Glomerular visceral epithelial cell (primary cell): ENCODE measurements around the gene BRSK1.

ENCODE experiments used
- DNase-seq: peaks from one replicate; pipeline ENCODE4 v3.0.0-alpha.2; 2016; ENCODE audit errors: extremely low spot score

Gene BRSK1

DNA sequence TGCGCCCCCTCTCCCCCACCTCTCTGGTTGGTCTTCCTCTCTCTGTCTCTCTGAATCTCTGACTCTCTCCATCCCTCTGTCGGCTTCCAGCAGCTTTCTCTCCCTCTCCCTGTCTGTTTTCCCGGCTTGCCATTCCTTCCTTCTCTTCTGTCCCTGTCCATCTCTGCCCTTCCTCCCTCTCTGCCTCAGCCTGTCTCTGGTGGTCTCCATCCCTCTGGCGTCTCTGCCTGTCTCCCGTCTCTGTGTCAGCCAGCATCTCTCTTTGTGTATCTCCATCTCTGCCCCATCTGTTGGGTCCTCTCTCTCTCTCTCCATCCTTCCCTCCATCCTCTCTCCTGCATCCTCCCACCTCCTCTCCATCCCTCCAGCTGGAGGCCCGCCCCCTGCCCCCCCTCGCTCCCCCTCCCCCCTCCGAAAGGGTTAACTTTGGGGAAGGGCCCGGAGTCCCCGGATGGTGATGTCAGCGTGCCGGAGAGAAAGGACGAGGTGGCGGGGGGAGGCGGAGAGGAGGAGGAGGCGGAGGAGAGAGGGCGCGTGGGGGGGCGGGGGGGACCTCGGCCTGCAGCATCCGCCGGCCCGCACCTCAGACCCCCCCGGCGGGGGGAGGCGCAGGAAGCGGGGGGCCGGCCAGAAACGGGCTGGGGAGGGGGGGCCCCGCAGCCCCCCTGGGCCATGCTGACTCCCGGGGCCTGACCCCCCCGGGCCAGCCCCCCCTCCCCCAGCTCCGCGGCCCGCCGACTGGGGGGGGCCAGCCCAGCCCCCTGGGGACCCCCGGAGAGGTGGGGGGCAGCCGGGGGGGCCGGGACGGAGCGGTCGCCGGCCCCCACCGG is at the start of gene BRSK1:
Gene BRSK1 (plus strand): TSS at position 450 of the 830 bp plus-strand sequence. CDS start 446 bp downstream, outside the sequence.
- DNase-seq: peak; percentile 60

DNA sequence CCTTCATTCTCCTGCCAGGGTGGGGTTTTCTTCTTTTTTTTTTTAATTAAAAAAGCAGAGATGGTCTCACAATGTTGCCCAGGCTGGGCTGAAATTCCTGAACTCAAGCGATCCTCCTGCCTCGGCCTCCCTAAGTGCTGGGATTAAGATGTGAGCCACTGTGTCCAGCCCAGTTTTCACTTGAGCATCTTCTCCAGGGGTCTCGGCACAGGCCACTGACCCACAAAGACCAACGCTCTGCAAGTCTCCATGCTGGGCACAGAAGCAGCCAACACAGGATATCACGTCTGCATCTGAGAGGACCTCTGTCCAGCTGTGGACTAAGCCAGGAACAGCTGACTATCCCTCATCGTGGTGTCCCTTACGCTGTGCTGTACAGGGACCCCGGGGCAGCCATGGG is 45.8 kb upstream of the BRSK1 start:
- no peak for DNase-seq

- DNase-seq: no peak
Observed at GRCh38 chr19:55239004-55239403, 44.8 kb upstream of the BRSK1 start.

- no peak for DNase-seq
Observed at GRCh38 chr19:55240713-55241020, 43.1 kb upstream of the BRSK1 start.

- no peak for DNase-seq
Observed at GRCh38 chr19:55241143-55241934, 42.5 kb upstream of the BRSK1 start.

- DNase-seq: no peak
Observed at GRCh38 chr19:55241935-55242464, 41.8 kb upstream of the BRSK1 start.

GRCh38 chr19:55242517-55242916 is 41.3 kb upstream of the BRSK1 start:
- no peak for DNase-seq

GRCh38 chr19:55244004-55244680 is 39.7 kb upstream of the BRSK1 start:
- DNase-seq: no peak

DNA sequence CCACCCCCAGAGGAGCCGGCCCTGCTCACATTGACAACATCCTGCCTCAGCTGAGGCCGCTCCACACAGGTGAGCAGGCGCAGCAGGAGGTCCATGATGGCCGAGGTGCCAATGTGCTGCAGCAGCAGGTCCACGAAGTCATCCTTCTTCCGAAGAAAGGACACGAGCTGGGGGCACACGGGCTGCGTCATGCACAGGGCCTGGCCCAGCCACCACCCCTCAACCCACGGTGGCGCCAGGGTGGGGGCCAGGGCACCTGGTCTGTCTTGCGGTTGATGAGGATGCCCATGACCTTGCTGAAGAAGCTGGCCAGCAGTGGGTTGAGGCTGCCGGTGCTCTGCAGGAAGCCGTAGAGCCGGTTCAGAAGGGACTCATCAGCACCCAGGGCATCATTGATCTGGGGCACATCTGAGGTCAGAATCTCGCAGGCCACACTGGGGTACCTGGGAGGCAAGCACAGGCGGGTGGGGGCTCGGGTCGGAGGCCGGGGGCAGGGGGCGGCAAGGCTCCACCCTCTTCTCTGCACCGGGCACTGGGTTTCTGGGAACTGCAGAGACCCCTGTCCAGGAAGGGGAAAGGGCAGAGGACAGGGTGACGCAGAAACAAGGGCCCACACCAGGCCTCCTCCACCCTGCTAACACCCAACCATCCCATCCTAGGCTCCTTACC is 38.4 kb upstream of the BRSK1 start:
- no peak for DNase-seq

DNA sequence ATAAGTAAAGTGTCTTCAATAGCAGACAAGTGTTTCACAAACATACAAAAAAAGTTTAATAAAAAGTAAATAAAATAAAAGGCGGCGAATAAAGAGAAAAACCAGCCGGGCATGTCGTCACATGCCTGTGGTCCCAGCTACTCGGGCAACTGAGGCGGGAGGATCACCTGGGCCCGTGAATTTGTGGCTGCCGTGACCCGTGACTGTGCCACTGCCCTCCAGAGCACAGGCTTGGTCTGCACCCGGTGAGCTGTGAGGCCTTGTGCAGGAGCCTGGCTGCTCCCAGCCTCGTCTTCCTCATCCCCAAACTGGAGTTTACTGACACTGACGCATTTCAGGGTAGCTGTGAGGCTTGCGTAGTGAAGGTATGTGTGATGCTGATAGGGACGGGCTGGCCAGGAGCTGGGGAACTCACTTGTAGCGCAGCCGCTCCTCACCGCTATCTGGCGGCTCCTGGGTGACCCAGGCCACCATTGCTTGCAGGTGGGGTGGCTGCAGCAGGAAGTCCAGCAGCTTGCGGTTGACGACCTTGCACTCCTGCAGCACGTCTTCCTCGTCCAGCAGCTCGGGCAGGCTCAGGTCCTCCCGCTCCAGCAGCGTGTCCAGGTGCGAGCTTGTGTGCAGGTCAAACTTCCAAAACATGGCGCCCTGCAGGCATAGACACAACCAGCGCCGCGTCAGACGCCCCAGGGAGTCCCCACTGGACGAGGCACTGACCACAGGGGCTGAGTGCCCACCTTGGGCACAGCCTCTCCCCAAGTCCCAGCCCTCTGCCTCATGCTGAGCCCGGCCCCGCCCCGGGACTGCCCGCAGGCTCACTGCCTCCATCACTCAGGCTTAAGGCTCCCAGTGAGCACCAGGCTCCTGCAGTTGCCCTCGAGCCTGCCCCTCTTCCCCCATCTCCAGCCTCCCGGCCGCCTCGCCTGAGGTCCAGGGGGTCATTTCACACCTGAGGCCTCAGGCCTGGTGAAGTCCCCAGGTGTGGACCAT is 37.0 kb upstream of the BRSK1 start:
- no peak for DNase-seq

- peak; percentile 80 for DNase-seq
Observed at GRCh38 chr19:55247621-55248099, 36.1 kb upstream of the BRSK1 start.

GRCh38 chr19:55248166-55248675 is 35.6 kb upstream of the BRSK1 start:
- no peak for DNase-seq

- no peak for DNase-seq
Observed at GRCh38 chr19:55248704-55249103, 35.1 kb upstream of the BRSK1 start.

GRCh38 chr19:55249841-55250240 is 34.0 kb upstream of the BRSK1 start:
- no peak for DNase-seq

DNA sequence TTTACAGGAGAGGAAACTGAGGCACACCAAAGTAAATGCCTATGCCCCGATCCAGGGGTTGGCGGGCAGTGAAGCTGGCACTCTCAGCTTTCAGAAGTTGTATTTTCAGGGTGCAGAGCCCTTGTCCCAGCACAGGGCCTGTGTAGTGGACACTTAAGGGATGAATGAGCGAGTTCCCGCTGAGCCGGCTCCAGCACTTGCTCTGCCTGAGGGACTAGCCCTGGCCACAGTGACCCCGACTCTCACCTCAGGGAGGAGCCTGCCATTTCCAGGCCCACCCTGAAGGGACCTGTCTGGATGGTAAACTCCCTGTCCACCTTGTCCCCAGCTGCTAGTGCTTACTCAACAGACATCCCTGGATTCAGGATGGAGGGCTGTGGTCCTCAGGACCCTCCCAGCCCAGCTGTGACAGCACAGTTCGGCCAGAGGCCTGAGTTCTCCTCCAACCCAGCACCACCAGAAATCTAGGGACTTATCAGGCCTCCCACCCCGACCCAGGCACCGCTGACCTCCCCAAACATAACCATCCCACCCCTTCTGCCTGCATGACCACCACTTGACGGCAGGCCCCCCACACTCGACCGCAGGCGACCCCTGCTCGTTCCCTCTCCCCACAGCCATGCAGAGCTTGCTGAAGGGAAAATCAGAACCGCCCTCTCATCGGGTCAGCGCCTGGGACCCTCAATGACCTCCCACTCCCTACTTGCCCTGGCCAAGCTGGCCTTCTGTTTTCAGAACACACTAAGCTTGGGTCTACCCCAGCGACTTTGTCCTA is 33.3 kb upstream of the BRSK1 start:
- DNase-seq: no peak

- peak; percentile 88 for DNase-seq
Observed at GRCh38 chr19:55251341-55252081, 32.3 kb upstream of the BRSK1 start.

DNA sequence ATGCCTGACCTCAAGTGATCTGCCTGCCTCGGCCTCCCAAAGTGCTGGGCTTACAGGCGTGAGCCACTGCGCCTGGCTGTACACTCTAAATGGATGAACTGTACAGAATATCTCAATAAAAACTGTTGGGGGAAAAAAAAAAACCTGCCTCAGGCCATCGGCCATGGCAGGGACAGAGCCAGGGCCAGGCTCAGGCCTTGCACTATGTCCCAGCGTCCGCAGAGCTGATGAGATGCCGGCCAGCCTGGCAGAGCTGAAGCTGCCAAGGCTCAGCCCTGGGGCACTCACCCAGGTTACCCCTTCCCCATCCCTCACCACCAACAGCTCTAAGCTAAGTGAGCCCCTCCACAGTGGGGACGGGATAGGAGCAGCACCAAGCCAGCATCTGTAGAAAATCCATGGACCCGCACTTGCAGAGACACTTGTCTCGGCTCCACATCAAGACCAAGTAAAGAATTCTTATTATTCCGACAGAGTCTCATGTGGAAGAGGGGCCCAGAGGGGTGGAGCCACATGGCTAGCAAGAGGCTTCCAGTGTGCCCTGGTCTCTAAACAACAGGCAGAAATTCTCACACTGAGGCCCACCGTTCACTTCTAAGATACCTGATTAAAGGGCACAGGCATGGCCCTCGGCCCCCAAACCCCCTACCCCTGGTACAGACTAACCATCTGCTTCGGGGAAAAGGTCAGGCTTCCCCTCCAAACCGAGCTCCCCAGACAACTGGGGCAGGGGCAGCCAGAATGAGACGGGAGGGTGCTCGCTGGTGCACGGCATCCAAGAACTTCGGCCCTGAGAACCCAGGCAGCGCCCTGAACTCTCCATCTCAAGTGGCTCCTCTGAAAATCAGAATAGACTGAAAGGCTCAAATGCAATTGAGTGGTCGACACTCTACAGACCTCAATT is 30.8 kb upstream of the BRSK1 start:
- DNase-seq: no peak
